NCI-H1092 treated with DMSO at 0.1 percent for 48 hours (cell line): ENCODE results near the gene KRTAP10-2.

Source experiments
- DNase-seq: peaks from one replicate; lab custom pipeline; 2025; lab: John Stamatoyannopoulos, UW

Gene KRTAP10-2

DNA sequence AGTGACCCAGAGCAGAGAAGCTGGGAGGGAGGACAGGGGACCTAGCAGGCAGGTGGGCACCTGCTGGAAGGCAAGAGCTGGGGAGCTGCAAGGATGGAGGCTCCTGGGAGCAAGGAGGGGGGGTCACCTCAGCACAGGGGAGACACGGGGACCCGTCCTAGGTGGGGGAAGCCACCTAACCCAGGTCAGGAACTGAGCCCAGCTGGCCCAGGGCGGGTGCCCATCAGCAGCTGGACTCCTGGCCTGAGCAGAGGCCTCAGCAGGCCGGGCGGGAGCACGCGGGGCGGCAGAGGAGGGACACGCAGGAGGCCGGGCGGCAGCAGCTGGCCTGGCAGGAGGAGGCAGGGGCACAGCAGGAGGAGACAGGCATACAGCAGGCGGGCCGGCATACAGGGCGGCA, 12.3 kb downstream of the KRTAP10-2 start:
- no peak for DNase-seq

DNA sequence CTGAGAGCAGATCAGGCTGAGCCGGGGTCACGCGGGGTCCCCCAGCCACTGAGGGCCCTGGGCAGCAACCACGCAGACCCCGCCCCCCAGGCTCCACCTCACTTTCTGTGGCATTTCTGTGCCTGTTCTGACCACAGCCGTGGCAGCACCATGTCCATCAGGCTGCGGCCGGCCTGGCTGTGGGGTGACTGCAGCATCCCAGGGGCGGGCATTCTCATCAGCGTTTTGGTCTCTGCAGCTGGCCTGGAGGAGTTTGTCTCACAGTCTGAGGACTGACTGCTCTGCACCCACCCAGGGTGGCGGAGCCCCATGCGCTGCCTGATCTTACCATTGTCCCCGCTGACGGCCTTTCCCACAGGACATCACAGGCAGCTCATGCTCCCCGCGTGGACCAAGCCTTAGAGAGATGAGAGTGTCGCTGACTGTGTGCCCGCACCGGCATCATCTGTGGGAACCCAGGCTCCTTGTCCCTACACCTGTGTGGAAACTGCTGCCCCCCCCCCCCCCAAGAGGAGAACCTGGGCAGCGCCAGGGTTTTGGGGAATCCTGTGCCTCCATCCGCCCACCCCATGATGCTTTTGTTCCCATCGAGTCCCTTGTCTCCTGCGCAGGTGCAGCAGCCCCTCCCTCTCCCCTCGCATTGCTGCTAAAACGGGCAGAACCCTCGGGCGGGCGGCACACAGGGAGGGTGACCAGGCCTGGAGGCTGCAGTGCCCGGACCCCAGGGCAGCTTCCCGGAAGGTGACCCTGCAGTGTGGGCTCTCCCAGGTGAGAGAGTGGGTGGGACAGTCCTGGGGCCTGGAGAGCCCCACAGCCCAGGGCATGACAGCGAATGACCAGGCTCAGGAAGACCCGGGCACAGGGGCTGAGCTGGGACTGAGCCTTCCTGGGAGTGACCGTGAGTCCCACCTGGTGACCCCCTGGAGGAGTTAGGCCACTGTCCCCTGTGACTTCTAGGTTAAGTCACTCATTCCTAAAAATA, 13.1 kb downstream of the KRTAP10-2 start:
- DNase-seq = no peak

DNA sequence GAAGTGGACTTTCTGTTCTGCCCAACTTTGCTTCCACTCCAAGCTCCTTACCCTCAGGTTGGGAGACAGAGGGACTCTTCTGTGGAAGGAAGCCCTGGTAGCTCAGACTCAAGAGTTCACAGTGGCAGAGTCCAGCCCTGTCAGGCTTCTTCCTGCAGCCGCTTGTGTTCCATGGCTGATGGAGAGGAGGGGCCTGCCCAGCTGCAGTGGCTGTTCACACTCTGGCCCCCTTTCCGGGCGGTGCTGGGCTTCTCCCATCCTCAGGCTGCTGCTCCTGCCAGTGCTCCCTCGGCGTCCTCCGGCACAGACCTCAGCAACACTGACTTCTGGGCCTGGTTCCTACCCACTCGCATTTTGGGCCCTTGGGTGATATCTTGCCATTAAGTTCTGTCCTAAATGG, 15.3 kb downstream of the KRTAP10-2 start:
- no peak for DNase-seq

DNA sequence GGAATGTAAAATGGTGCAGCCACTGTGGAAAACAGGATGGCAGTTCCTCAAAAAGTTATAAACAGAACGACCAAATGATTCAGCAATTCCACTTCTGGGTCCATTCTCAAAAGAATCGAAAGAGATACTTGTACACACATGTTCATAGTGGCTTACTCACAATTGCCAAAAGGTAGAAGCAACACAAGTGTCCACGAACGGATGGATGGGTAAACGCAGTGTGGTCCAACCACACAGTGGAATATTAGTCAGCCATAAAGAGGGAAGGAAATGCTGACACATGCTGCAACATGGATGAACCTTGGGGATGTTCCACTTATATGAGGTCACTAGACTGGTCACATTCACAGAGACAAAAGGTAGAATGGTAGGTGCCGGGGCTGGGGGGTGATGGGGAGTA, 16.6 kb downstream of the KRTAP10-2 start:
- DNase-seq = no peak

DNA sequence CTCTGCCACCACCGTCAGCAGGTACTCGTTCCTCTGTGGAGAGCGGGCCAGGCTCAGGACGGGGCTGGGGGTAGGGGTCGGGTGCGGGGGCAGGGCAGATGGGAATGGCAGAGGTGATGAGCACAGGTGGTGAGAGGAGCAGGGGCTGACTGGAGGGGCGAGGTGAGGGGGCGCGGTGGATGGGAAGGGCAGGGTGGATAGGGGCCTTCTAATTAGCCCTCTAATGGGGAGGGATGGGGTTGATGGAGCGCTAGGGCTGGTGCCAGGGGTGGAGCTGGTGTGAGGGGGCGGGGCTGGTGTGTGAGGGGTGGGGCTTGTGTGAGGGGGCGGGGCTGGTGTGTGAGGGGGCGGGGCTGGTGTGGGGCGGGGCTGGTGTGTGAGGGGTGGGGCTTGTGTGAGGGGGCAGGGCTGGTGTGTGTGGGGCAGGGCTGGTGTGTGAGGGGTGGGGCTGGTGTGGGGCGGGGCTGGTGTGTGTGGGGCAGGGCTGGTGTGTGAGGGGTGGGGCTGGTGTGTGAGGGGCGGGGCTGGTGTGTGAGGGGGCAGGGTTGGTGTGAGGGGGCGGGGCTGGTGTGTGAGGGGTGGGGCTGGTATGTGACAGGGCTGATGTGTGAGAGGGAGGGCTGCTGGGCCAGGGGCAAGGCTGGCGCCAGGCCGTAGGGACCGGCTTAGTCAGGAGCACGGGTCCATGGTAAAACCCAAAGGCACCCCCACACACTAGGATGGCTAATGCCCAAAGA, 17.2 kb downstream of the KRTAP10-2 start:
- DNase-seq = no peak

DNA sequence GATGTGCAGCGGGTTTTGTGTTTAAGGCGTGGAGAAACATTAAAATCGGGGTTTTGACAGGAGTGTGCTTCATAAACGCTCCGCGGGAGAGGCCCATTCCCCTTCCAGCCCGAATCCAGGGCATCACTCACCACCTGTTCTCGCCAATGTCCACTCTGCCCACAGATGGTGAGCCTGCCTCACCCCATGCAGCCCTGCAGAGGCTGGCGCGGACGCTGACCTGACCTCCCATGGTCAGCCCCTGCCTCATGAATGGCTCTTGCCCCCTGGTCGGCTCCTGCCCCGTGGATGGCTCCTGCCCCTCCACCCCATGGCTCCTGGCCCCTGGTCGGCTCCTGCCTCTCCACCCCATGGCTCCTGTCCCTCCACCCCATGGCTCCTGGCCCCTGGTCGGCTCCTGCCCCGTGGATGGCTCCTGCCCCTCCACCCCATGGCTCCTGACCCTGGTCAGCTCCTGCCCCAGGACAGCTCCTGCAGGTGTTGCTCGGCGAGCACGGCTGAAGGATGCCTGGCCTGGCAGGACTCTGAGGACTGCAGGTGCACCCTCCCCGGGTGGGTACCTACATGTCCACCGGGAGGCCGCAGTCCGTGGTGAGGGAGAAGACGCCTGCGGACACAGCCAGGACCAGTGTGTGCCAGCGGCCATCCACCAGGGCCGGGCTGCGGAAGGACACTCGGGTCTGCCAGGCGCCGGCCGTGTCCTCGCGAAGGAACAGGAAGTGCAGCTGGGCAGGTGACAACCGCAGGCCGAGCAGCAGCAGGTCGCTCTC, 18.0 kb downstream of the KRTAP10-2 start:
- no peak for DNase-seq

DNA sequence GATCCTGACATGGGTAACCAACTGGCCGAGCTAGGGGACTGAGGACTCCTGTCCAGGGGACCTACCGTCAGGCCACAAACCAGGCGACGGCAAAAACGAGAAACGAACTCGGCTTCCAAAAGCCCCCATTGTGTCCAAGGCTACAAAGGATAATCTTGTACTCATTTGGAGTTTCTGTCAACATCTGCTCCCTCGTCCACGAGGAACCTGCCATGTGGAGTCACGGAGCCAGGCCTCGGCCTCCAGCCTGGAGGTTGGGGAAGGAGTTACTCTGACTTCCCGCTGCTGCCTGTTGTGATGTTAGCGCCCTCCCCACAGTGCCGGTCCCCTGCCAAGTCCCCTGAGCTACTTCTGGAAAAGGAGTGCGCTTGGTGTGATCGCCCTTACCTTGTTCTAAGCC, 18.6 kb downstream of the KRTAP10-2 start:
- DNase-seq = no peak

DNA sequence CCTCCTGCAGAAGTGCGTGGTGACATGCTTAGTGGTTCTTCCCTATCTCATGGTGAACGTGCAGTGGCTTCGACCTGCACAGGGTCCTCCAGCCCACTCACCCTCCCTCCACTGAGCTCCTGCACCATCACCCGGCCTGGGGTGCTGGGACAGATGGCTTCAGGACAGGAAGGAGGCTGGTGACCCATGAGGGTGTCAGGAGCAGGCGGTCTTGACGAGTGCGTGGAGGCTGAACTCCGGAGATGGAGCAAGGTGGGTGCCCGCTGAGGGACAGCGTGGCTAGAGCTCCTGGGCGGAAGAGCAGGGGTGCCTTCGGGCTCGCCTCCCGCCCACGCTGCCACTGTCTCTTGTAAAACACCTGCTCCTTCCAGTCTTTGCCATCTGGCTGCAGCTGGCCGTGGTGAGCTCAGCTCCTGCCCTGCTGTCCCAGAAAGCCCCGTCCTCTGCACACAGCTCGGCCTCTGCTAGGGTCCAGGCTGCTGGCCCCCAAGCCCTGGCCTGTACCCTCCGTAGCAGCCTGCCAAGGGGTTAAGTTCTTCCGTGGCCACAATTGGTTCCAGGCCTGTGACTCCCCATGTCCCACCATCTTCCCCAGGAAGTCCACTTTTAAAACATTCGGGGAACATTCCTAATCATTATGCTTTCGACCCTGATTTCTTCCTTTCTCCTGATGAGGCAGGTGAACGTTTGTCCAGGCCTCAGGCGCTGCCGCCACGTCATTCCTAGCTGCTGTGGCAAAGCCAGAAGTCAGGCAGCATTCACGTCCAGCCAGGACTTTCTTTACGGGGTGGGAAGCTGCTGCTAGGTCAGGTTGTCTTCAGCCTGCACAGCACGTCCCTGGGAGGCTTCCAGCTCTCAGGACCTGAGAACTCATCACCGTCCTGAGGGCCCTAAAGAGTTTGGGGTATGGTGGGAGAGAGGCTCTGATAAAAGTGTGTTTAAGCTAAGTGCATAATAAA, 19.4 kb downstream of the KRTAP10-2 start:
- DNase-seq = no peak

DNA sequence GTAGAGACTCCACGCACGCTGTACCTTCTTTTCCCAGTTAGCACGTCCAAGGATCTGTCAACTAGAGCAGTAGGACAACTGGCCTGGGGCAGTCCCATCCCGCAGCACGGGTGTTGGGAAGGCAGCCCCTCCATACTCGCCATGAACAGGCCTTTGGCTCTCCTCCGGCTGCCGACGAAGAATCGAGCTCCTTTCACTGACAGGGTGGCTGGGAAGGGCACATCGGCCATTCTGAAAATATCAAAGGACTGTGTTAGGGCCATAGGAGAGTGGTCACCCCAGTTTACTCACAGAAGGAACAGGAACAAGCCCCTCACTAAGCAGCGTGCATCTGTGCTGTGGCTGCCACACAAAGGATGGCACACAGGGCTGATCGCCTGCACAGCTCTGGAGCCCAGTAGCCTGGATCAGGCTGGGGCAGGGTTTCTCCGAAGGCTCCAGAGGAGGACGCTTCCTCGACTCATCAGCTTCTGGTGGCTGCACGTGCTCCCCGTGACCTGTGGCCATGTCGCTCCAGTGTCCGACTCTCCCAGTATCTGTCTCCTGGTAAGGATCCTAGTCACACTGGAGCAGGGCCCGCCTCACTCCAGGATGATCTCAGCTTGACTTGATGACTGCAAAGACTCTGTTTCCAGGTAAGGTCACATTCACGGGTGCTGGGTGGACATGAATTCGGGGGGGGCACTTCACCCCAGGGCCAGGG, 20.3 kb downstream of the KRTAP10-2 start:
- DNase-seq = no peak

DNA sequence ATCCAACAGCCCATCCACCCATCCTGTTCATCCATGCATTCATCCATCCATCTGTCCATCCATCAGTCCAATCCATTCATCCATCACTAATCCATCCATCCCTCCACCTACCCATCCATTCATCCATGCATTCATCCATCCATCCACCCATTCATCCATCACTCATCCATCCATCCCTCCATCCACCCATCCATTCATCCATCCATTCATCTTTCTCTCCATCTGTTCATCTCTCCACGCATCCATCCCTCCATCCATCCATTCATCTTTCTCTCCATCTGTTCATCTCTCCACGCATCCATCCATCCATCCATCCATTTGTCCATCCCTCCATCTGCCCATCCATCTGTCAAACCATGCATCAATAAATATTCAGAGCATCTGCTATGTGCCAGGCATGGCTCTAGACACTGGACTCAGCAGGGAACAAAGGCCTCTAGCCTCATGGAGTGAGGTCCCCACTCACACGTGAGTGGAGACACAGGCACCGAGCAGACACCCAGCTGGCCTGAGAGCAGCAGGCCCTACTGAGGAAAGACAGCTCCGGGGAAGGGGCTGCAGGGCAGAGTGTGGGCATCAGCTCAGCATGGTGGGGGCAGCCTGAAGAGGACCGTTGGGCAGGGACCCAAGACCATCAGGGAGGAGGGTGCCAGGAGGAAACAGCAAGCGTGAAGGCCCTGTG, 20.9 kb downstream of the KRTAP10-2 start:
- DNase-seq = no peak

DNA sequence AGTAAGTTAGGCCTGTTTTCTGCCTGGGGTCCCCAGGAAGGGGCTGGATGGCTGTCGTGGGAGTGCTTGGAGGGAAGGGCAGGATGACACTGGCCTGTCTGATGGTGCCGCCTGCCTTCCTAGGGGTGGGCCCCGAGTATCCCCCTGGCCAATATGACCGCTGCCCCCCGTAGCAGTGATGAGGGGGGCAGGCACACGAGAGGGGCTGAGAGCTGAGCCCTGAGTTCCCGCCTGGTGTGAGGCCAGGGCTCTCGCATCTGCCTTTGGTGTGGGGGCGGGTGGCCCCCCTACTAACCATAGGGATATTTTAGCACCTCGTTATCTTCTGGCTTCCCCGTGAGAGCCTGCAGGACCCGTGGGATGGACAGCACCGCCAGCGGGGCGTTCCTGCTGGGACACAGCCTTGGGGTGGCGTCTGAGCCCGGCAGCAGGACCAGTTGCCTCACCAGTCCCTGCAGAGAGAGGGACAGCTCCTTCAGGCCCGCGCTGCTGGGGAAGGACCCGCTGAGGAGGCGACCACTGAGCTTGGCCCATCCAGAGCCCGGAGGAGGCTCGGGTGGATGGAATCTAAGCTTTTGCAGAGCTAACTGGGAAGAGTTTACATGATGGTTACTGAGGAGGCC, 21.7 kb downstream of the KRTAP10-2 start:
- DNase-seq = no peak

DNA sequence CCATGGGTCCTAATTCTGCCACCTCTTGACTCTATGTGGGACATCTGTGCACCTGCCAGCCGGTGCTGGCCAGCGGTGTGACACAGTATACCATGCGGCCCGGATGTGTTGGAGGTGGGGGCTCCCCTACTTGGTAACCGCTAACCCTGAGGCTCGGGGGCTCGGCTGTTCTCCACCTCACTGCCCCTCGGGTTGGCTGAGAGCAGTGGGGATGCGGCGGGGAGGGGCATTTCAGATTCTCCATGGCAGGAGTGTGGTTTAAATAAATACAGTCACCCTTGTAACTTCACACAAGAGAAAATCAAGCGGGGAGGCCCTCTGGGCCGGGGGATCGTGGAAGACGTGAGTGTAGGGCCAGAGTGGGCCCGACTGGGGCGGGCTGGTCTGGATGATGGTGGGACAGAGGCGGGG, 22.3 kb downstream of the KRTAP10-2 start:
- DNase-seq = no peak

DNA sequence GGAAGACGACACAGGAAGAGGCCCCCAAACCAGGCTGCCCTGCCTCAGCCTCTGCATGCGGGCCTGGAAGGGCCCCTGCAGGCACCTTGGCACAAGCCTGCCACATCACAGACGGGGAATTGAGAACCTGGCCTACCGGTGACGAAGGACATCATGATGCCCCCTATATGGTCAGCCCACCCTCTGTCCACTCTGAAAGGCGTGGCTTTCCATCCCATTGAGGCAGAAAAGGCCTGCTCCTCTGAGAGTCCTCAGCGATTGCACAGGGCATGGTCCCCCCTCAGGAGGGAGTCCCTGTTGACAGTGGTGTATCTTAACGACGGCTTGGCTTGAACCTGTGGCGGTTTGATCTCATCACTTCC, 22.7 kb downstream of the KRTAP10-2 start:
- DNase-seq = no peak

DNA sequence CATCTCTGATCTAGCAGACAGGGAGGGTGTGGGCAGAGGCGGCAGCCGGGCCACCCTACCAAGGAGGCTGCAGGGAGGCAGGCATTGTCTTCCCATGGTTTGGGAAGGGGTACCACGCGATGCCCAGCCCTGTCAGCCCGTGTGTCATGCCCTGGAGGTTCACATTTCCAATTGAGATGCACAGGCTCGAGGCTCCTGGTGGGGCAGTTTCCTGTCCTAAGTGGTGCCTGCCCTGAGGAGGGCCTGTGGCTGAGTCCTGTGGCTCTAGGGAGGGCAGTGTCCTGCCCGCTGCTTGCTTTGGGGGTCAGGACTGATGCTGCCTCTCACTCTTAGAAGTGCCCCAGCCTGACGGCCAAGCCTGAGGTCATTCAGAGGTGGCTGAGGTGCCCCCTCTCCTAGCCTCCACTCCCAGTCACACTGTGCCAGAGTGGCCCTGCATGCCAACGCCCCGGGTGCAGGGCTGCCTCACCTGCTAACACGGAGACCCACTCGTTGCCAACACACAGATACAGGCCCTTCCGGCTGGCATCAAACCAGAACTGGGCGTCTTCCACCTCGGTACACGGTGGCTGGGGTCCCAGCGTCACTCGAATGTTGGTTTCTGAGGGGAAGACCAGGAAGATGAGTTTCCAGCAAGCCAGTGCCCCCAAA, 23.2 kb downstream of the KRTAP10-2 start:
- no peak for DNase-seq

DNA sequence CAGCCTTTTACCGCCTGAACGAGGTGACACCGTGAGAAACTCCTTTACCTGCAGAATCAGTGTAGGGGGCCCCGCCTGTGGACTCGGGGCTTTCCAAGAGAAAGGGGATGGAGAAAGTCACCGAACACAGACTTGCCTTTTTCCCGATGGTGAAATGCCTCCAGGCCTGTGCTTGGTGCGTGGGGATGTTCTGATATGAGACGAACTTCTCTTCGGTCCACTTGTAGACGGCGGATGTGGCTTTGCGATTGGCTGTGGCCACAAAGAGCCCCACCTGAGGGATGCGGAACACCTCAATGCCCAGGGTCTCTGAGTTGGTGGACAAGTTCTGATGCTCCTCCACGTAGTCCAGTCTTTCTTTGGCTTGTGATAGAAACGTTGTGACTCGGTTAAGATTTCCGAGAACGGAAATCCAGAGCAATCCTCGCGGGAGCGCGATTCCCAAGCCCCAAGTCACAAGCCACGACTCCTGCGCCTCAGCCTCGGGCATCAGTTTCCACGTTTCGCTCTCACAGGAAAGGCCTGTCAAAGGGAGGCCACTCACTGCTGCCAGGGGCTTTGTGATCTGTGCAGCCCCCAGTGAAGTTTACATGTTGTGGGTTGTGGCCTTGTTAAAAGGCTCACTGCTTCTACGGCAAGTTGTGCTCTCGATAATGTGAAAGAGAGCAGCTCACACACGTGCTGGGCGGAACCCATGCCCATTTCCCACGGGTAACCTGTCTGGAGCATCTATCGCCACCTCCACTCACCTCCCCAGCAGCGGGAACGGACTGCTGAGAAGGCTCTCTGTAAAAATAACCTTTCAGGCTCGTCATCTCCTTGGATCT, 23.9 kb downstream of the KRTAP10-2 start:
- DNase-seq = no peak

DNA sequence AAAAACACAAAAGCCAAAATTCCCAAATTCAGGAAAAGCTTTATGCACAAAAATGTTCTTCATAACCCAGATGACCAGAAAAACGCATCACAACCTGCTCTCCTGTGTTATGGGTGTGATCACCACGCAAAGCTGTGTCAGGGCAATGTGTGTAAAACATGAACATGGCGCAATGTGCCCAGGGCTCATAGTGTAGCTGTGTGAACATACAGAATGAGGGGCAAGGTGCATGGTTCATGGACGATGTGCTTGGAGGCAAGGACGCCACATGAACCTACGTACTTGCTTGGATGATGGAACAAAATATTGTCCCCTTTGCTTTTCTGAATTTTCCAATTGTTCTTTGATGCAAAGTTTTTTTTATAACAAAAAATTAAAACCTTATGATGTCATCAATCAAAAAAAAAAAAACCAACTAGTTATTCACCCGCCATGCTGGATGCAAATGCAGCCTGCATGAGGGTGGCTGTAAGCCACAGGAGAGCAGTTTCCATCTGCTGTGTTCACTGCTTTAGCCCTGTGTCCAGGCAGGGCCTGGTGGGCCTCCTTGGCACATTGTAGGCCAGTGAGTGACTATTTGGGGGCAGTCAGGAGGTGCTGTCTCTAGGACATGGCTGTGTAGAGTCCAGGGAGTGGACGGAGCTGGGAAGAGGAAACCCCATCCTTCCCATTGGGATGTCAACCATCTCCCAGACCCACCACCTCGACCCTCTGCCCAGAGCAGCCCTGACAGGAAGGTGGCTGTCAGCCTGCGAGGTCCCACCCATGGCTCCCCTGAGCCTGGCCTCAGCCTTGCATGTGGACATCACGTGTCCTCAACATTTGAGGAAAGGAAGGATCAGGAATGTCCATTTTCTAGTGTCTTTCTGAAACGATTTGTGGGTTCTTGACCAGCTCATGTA, 25.0 kb downstream of the KRTAP10-2 start:
- no peak for DNase-seq
